Lower leg skin (tissue), 3 donors: ENCODE results near the gene ADGRG6.

Source experiments
- POLR2A ChIP-seq, 2 donors: fragments of 450-650 bp; IDR thresholded peaks; one replicate each; pipeline ENCODE4 v1.6.1; 2016 to 2017; ENCODE audit warnings: antibody characterized with exemption in 2 of 2, mild to moderate bottlenecking in 1 of 2, moderate library complexity in 1 of 2
- TF ChIP-seq, protein P1 (sequence below), 3 donors: fragments of 450-650 bp; IDR thresholded peaks; one replicate each; pipeline ENCODE4 v1.5.1; 2016; ENCODE audit warnings: antibody characterized with exemption in 3 of 3, mild to moderate bottlenecking in 3 of 3, moderate library complexity in 2 of 3

DNA sequence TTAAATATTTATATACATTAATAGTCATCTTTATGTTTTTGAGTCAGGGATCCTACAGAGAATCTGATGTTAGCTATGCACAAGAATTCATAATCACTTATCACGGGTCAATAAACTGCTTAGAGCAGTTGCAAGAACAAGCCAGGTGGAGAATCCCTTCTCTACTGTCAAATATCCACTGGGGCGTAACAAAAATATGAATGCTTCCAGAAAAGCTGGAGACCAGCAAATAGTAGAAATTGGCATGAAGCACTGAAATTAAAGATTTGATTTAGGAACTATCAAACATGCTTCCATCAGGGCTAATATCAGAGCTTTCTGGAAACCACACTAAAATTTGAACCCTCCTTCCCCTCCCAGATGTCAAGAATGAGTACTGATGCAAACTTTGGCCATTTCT, 37.3 kb downstream of the ADGRG6 start:
- TF ChIP-seq, protein P1, sequence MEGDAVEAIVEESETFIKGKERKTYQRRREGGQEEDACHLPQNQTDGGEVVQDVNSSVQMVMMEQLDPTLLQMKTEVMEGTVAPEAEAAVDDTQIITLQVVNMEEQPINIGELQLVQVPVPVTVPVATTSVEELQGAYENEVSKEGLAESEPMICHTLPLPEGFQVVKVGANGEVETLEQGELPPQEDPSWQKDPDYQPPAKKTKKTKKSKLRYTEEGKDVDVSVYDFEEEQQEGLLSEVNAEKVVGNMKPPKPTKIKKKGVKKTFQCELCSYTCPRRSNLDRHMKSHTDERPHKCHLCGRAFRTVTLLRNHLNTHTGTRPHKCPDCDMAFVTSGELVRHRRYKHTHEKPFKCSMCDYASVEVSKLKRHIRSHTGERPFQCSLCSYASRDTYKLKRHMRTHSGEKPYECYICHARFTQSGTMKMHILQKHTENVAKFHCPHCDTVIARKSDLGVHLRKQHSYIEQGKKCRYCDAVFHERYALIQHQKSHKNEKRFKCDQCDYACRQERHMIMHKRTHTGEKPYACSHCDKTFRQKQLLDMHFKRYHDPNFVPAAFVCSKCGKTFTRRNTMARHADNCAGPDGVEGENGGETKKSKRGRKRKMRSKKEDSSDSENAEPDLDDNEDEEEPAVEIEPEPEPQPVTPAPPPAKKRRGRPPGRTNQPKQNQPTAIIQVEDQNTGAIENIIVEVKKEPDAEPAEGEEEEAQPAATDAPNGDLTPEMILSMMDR (IDR thresholded peaks at IDR 0.05), result no peak
- TF ChIP-seq POLR2A (IDR thresholded peaks at IDR 0.05), result no peak
